ENCODE results near the gene TP53INP2. TPM values are rescaled to one million over a fixed set of nuclear protein-coding genes. Genes with fewer than 3 reads are reported as not detected.
"Not testable (repeated sequence)": the region's sequence is repeated elsewhere in the genome, so short reads cannot be mapped to it uniquely, and the experiment has no call there.

TP53INP2 gene
- total RNA-seq, 1 experiment from 2014 or later = 7.1 TPM

DNA sequence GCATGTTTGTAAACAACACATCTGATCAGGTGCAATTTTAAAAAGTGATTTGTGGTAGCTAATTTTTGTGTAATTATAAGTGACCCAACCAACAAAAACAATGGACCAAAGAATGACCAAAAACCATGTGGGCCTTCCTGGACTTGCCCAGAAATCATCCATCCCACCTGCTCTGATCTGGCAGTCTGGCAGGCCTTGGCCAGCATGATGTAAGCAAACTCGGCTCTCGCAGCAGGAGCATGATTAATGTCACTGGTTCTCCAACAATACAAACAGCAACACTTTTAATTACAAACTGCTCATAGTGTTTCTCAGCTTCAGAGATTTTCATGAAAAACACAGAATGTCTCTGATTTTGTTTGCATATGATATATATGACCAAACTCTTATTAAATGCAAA lies 16.1 kb downstream of the TP53INP2 start:
- H4K20me1 ChIP-seq (ENCODE audit: insufficient read depth) = no peaks in the 10 kb centered on the region
- no TSS peak for BruUV-seq (replicated peaks)
- RAD21 ChIA-PET (ENCODE audit: low non-redundant PET in 1 of 2, low total read pairs in 2 of 2, uncharacterized antibody in 2 of 2, unreplicated experiment in 2 of 2) = no interaction called here
- peaks cover 0 to 10% of the 10 kb centered on the region in 2 experiments; a peak in 2 of 4 replicates for H3K4me1 ChIP-seq (ENCODE audit: control insufficient read depth in 1 of 2, insufficient read depth in 2 of 2, low read length in 2 of 2)
- no peak overlapping the region for H3K9ac ChIP-seq (ENCODE audit: low read length)
- no peak overlapping the region for H3K4me3 ChIP-seq (replicated peaks in 1 of 2; ENCODE audit: low read depth in 1 of 2, low read length in 2 of 2)
- no peak for DNase-seq (ENCODE audit: low read depth, low spot score)
- no peaks in the 10 kb centered on the region for H3K79me2 ChIP-seq (ENCODE audit: insufficient read depth, low read length)
- ATAC-seq = no peak
- POLR2A ChIA-PET = interaction anchor here (0.8 kb wide), 1 partner anchor 10 kb away, joined by 5 read pairs; no protein-coding TSS in a partner anchor
- no peaks in the 10 kb centered on the region for H3K27me3 ChIP-seq (ENCODE audit: insufficient read depth, low read length)
- no peak overlapping the region for H3K27ac ChIP-seq (ENCODE audit: low read depth, low read length)
- no peak overlapping the region for H2AFZ ChIP-seq (ENCODE audit: low read depth, low read length, poor library complexity, severe bottlenecking)
- H3K4me2 ChIP-seq (ENCODE audit: low read length) = no peak overlapping the region
- CTCF ChIA-PET = interaction anchor here (0.6 kb wide), 1 partner anchor 77 kb away, joined by 3 read pairs; no protein-coding TSS in a partner anchor
- H3K9me3 ChIP-seq (ENCODE audit: control insufficient read depth in 1 of 2, insufficient read depth in 1 of 2, low read depth in 1 of 2, low read length in 2 of 2) = no peaks in the 10 kb centered on the region
- H3K9me2 ChIP-seq (ENCODE audit: insufficient read depth) = no peaks in the 10 kb centered on the region
- H3K36me3 ChIP-seq (ENCODE audit: control insufficient read depth in 1 of 2, insufficient read depth in 2 of 2, low read length in 2 of 2) = peaks cover 2 to 7% of the 10 kb centered on the region in 2 experiments; a peak in 3 of 4 replicates
- intact Hi-C loops (cut with micrococcal nuclease) = no loop called here
- TF ChIP-seq ZFX (IDR thresholded peaks at IDR 0.05) (no peak), YY1 (IDR thresholded peaks at IDR 0.05; ENCODE audit: extremely low read depth, insufficient replicate concordance, low read depth, low read length) (no peak), JUND (IDR thresholded peaks at IDR 0.05) (no peak), SP1 (IDR thresholded peaks at IDR 0.05; ENCODE audit: low read depth) (no peak), EZH2 (IDR thresholded peaks at IDR 0.05) (no peak), POLR2A (IDR thresholded peaks at IDR 0.05; ENCODE audit: borderline replicate concordance, extremely low read depth, insufficient read depth, insufficient read length) (no peak), CEBPB (IDR thresholded peaks at IDR 0.05; ENCODE audit: low read depth) (no peak), SRF (IDR thresholded peaks at IDR 0.05; ENCODE audit: low read depth) (no peak), TCF7L2 (IDR thresholded peaks at IDR 0.05; ENCODE audit: borderline replicate concordance, extremely low read depth, insufficient read depth, insufficient read length) (no peak), EZH2phosphoT487 (IDR thresholded peaks at IDR 0.05; ENCODE audit: borderline replicate concordance) (no peak), FOSL1 (IDR thresholded peaks at IDR 0.05; ENCODE audit: low read depth) (no peak)
- TF ChIP-seq, protein P1, sequence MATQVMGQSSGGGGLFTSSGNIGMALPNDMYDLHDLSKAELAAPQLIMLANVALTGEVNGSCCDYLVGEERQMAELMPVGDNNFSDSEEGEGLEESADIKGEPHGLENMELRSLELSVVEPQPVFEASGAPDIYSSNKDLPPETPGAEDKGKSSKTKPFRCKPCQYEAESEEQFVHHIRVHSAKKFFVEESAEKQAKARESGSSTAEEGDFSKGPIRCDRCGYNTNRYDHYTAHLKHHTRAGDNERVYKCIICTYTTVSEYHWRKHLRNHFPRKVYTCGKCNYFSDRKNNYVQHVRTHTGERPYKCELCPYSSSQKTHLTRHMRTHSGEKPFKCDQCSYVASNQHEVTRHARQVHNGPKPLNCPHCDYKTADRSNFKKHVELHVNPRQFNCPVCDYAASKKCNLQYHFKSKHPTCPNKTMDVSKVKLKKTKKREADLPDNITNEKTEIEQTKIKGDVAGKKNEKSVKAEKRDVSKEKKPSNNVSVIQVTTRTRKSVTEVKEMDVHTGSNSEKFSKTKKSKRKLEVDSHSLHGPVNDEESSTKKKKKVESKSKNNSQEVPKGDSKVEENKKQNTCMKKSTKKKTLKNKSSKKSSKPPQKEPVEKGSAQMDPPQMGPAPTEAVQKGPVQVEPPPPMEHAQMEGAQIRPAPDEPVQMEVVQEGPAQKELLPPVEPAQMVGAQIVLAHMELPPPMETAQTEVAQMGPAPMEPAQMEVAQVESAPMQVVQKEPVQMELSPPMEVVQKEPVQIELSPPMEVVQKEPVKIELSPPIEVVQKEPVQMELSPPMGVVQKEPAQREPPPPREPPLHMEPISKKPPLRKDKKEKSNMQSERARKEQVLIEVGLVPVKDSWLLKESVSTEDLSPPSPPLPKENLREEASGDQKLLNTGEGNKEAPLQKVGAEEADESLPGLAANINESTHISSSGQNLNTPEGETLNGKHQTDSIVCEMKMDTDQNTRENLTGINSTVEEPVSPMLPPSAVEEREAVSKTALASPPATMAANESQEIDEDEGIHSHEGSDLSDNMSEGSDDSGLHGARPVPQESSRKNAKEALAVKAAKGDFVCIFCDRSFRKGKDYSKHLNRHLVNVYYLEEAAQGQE (IDR thresholded peaks at IDR 0.05; ENCODE audit: low read depth) = no peak
- TF ChIP-seq, protein P2, sequence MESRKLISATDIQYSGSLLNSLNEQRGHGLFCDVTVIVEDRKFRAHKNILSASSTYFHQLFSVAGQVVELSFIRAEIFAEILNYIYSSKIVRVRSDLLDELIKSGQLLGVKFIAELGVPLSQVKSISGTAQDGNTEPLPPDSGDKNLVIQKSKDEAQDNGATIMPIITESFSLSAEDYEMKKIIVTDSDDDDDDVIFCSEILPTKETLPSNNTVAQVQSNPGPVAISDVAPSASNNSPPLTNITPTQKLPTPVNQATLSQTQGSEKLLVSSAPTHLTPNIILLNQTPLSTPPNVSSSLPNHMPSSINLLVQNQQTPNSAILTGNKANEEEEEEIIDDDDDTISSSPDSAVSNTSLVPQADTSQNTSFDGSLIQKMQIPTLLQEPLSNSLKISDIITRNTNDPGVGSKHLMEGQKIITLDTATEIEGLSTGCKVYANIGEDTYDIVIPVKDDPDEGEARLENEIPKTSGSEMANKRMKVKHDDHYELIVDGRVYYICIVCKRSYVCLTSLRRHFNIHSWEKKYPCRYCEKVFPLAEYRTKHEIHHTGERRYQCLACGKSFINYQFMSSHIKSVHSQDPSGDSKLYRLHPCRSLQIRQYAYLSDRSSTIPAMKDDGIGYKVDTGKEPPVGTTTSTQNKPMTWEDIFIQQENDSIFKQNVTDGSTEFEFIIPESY (IDR thresholded peaks at IDR 0.05; ENCODE audit: extremely low read depth, insufficient replicate concordance, low read length) = no peak
- TF ChIP-seq, protein P3, sequence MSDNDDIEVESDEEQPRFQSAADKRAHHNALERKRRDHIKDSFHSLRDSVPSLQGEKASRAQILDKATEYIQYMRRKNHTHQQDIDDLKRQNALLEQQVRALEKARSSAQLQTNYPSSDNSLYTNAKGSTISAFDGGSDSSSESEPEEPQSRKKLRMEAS (IDR thresholded peaks at IDR 0.05) = no peak

DNA sequence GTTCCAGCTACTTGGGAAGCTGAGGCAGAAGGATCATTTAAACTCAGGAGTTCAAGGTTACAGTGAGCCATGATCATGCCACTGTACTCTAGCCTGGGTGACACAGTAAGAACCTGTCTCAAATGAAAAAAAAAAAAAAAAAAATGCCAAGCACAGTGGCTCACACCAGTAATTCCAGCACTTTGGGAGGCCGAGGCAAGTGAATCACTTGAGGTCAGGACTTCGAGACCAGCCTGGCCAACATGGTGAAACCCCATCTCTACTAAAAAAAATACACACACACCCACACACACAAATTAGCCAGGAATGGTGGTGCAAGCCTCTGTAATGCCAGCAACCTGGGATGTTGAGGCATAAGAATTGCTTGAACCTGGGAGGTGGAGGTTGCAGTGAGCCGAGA lies 18.4 kb downstream of the TP53INP2 start:
- RAD21 ChIA-PET (ENCODE audit: low non-redundant PET in 1 of 2, low total read pairs in 2 of 2, uncharacterized antibody in 2 of 2, unreplicated experiment in 2 of 2); H3K9me3 ChIP-seq (ENCODE audit: control insufficient read depth in 1 of 2, insufficient read depth in 1 of 2, low read depth in 1 of 2, low read length in 2 of 2); H3K9me2 ChIP-seq (ENCODE audit: insufficient read depth); H3K79me2 ChIP-seq (ENCODE audit: insufficient read depth, low read length); H3K4me1 ChIP-seq (ENCODE audit: control insufficient read depth in 1 of 2, insufficient read depth in 2 of 2, low read length in 2 of 2); H3K4me2 ChIP-seq (ENCODE audit: low read length); CTCF ChIA-PET; H3K27ac ChIP-seq (ENCODE audit: low read depth, low read length); BruUV-seq (replicated peaks); H3K4me3 ChIP-seq (replicated peaks in 1 of 2; ENCODE audit: low read depth in 1 of 2, low read length in 2 of 2); H3K27me3 ChIP-seq (ENCODE audit: insufficient read depth, low read length); DNase-seq (ENCODE audit: low read depth, low spot score); intact Hi-C loops (cut with micrococcal nuclease); H3K9ac ChIP-seq (ENCODE audit: low read length); POLR2A ChIA-PET; H4K20me1 ChIP-seq (ENCODE audit: insufficient read depth); H2AFZ ChIP-seq (ENCODE audit: low read depth, low read length, poor library complexity, severe bottlenecking); ATAC-seq: not testable (repeated sequence)
- H3K36me3 ChIP-seq (ENCODE audit: control insufficient read depth in 1 of 2, insufficient read depth in 2 of 2, low read length in 2 of 2) = peaks cover 11 to 17% of the 10 kb centered on the region in 2 experiments; a peak in 3 of 4 replicates

Data from HCT116 (cell line).